GM12878 (cell line): ENCODE data around the gene DNASE2B. TPM values are rescaled to one million over a fixed set of nuclear protein-coding genes. Genes with fewer than 3 reads are reported as not detected.

Experiments used
- ATAC-seq: fragments of 200-7000 bp; cut with Tn5 transposase; 3 replicates; pipeline ENCODE4 v1.9.1; 2020; ENCODE audit warnings: mild to moderate bottlenecking, moderate library complexity
- BruUV-seq: library from RNA; stranded (reverse); fragments of 400-500 nt; replicated peaks from 2 replicates; lab custom pipeline; 2021; lab: Mats Ljungman, UMichigan
- CTCF ChIA-PET: fragments of 300-600 bp; sonication (Branson Sonifier 250); formaldehyde crosslinking; extraction: SDS; loops from one replicate; lab custom pipeline; 2021; ENCODE audit warnings: inconsistent platforms; lab: Yijun Ruan, JAX
- POLR2A ChIA-PET: fragments of 350-600 bp; formaldehyde crosslinking; extraction: SDS; loops from one replicate; lab custom pipeline; 2021; ENCODE audit warnings: inconsistent platforms; lab: Charles Lee
- RAD21 ChIA-PET: fragments of 300-600 bp; sonication (Branson Sonifier 250); formaldehyde crosslinking; loops from one replicate; lab custom pipeline; 2023; ENCODE audit warnings: antibody characterized with exemption; ENCODE audit not compliant: unreplicated experiment; lab: Charles Lee
- SMC1A ChIA-PET: fragments of 300-600 bp; sonication (Branson Sonifier 250); formaldehyde crosslinking; loops from one replicate; lab custom pipeline; 2023; ENCODE audit not compliant: unreplicated experiment, uncharacterized antibody; lab: Charles Lee
- DNase-seq: peaks from one replicate; pipeline ENCODE4 v3.0.0-alpha.2; 2011; ENCODE audit warnings: low read depth, low spot score
- FAIRE-seq: peaks from 3 replicates; lab custom pipeline; 2011; peaks lifted over from hg19 to GRCh38; lab: Jason Lieb, UNC
- H2AFZ ChIP-seq: 2 replicates; pipeline ENCODE4 v1.6.0; 2011; ENCODE audit warnings: low read depth, low read length, control low read depth; ENCODE audit not compliant: control insufficient read depth
- H3K27ac ChIP-seq: 2 replicates; pipeline ENCODE4 v1.5.1; 2011; ENCODE audit warnings: control low read depth; ENCODE audit not compliant: control insufficient read depth, insufficient read depth
- H3K27me3 ChIP-seq, 2 experiments: replicated peaks in 1 of 2; 2 replicates each; pipeline versions ENCODE4 v1.6.0 to v1.6.1; 2011; ENCODE audit warnings: low read length in 1 of 2; ENCODE audit not compliant: control insufficient read depth in 2 of 2, insufficient read depth in 2 of 2
- H3K36me3 ChIP-seq, 2 experiments: 2 replicates each; pipeline ENCODE4 v1.5.1; 2011; ENCODE audit warnings: low read length in 1 of 2; ENCODE audit not compliant: control insufficient read depth in 2 of 2, insufficient read depth in 2 of 2
- H3K4me1 ChIP-seq: 2 replicates; pipeline ENCODE4 v1.6.1; 2011; ENCODE audit warnings: mild to moderate bottlenecking, low read length, moderate library complexity, mixed read lengths; ENCODE audit not compliant: control insufficient read depth, insufficient read depth
- H3K4me2 ChIP-seq: 2 replicates; pipeline ENCODE4 v1.6.0; 2011; ENCODE audit warnings: control low read depth; ENCODE audit not compliant: control insufficient read depth, insufficient read depth
- H3K4me3 ChIP-seq: fragments of 200-600 bp; sonication (generic); 2 replicates; pipeline ENCODE4 v1.5.1; 2016
- H3K79me2 ChIP-seq: 2 replicates; pipeline ENCODE4 v1.6.0; 2011; ENCODE audit warnings: low read length; ENCODE audit not compliant: control insufficient read depth, insufficient read depth
- H3K9ac ChIP-seq: 2 replicates; pipeline ENCODE4 v1.8.0; 2011; ENCODE audit warnings: low read length, control low read depth, mixed read lengths; ENCODE audit not compliant: control insufficient read depth, insufficient read depth
- H3K9me3 ChIP-seq: replicated peaks from 3 replicates; pipeline ENCODE4 v1.5.1; 2011; ENCODE audit warnings: mild to moderate bottlenecking, low read length; ENCODE audit not compliant: control insufficient read depth, insufficient read depth
- H4K20me1 ChIP-seq: 2 replicates; pipeline ENCODE4 v1.6.0; 2011; ENCODE audit not compliant: control insufficient read depth, insufficient read depth
- CBX5 ChIP-seq: sonication (generic); IDR thresholded peaks from 2 replicates; pipeline ENCODE4 v1.6.1; 2016; ENCODE audit warnings: low read depth, moderate library complexity, mild to moderate bottlenecking, inconsistent platforms
- DPF2 ChIP-seq: fragments of 450-650 bp; IDR thresholded peaks from 2 replicates; pipeline ENCODE4 v1.6.1; 2017; ENCODE audit warnings: mild to moderate bottlenecking
- ZNF217 ChIP-seq: fragments of 450-650 bp; IDR thresholded peaks from 2 replicates; pipeline ENCODE4 v1.6.1; 2017; ENCODE audit warnings: antibody characterized with exemption, mild to moderate bottlenecking
- in situ Hi-C: fragments of 300-500 bp; cut with MboI; formaldehyde crosslinking; loops from 9 replicates; pipeline ENCODE4 v1.14.3; 2018; ENCODE audit warnings: mixed read lengths
- intact Hi-C: fragments of 100-400 bp; cut with micrococcal nuclease; formaldehyde crosslinking; loops from one replicate; pipeline ENCODE4 v1.14.2; 2022; ENCODE audit not compliant: unreplicated experiment
- polyA plus RNA-seq, 11 experiments: library from polyadenylated mRNA; depleted of rRNA in 4 of 11; unstranded in 6 of 11; stranded (reverse) in 5 of 11; fragments of >200 nt; fragmentation: Nextera tagmentation in 4 of 11; fragmentation: Illumina TruSeq in 1 of 11; extraction: Ambion mirVana in 4 of 11; extraction: Trizol in 1 of 11; gene quantifications; 1 replicate in 1 of 11; 2 replicates in 10 of 11; pipeline versions ENCODE4 v1.2.1 to v1.2.3, GENCODE V29; 2011 to 2016; ENCODE audit warnings: inconsistent platforms in 2 of 11, missing spikeins in 2 of 11, low read depth in 1 of 11
- total RNA-seq, 4 experiments: library from RNA; depleted of rRNA in 3 of 4; stranded (reverse); fragments of >200 nt in 3 of 4; fragmentation: Illumina TruSeq in 1 of 4; extraction: Trizol in 1 of 4; gene quantifications; 2 replicates each; pipeline versions ENCODE4 v1.2.1 to v1.2.3, GENCODE V29; 2013 to 2021
- TF ChIP-seq, protein P1 (sequence below): fragments of 450-650 bp; formaldehyde crosslinking; IDR thresholded peaks from 2 replicates; pipeline ENCODE4 v1.5.0; 2022; ENCODE audit warnings: mild to moderate bottlenecking, missing genetic modification characterization
- TF ChIP-seq, protein P2 (sequence below): IDR thresholded peaks from 2 replicates; pipeline ENCODE4 v1.6.1; 2012; ENCODE audit warnings: improper control_type of control experiment, low read depth, low read length; ENCODE audit not compliant: insufficient replicate concordance

The DNASE2B gene
- total and polyA plus RNA-seq, 10 of the 15 experiments (the other 5 are each of a cell fraction or from before 2014, with no cell fraction given), result not detected

DNA sequence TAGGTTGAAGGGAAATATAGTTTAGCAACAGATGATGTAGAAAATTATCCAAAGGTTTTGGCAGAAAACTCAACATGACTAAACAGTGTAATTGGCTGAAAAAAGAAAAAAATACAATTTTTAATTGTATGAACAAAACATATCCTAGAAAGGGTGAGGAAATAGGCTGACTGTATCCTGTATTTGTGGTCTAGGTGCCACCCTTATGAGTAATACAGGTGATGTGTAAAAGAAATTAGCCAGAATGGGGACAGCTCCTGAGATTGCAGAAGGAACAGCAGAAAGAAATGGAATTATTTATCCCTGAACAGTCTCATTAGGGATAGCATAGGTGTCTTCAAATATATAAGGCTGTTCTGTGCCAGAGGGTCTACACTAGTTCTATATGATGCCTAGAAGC, 24.6 kb downstream of the DNASE2B start:
- FAIRE-seq, result no peak
- CTCF ChIA-PET, result interaction anchor here (1.0 kb wide), 1 partner anchor 10 kb away, joined by 3 read pairs; no protein-coding TSS in a partner anchor
- no peaks in the 10 kb centered on the region for H3K79me2 ChIP-seq

More for the DNA sequence above, 24.6 kb downstream of the DNASE2B start:
- Histone ChIP-seq H3K4me3 (no peak overlapping the region), H3K9ac (no peak overlapping the region), H3K27me3 (no peaks in the 10 kb centered on the region), H3K9me3 (no peaks in the 10 kb centered on the region), H3K27ac (no peak overlapping the region), H3K4me2 (no peak overlapping the region), H3K4me1 (no peaks in the 10 kb centered on the region), H3K36me3 (no peaks in the 10 kb centered on the region), H2AFZ (no peak overlapping the region), H4K20me1 (no peaks in the 10 kb centered on the region)
- SMC1A ChIA-PET, result interaction anchor here (0.6 kb wide), 1 partner anchor 953 kb away, joined by 3 read pairs; no protein-coding TSS in a partner anchor
- ATAC-seq, result no peak
- TF ChIP-seq DPF2 (no peak), CBX5 (no peak), ZNF217 (no peak)
- TF ChIP-seq, protein P1, sequence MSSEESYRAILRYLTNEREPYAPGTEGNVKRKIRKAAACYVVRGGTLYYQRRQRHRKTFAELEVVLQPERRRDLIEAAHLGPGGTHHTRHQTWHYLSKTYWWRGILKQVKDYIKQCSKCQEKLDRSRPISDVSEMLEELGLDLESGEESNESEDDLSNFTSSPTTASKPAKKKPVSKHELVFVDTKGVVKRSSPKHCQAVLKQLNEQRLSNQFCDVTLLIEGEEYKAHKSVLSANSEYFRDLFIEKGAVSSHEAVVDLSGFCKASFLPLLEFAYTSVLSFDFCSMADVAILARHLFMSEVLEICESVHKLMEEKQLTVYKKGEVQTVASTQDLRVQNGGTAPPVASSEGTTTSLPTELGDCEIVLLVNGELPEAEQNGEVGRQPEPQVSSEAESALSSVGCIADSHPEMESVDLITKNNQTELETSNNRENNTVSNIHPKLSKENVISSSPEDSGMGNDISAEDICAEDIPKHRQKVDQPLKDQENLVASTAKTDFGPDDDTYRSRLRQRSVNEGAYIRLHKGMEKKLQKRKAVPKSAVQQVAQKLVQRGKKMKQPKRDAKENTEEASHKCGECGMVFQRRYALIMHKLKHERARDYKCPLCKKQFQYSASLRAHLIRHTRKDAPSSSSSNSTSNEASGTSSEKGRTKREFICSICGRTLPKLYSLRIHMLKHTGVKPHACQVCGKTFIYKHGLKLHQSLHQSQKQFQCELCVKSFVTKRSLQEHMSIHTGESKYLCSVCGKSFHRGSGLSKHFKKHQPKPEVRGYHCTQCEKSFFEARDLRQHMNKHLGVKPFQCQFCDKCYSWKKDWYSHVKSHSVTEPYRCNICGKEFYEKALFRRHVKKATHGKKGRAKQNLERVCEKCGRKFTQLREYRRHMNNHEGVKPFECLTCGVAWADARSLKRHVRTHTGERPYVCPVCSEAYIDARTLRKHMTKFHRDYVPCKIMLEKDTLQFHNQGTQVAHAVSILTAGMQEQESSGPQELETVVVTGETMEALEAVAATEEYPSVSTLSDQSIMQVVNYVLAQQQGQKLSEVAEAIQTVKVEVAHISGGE (CRISPR knock-in tag), result no peak
- TF ChIP-seq, protein P2, sequence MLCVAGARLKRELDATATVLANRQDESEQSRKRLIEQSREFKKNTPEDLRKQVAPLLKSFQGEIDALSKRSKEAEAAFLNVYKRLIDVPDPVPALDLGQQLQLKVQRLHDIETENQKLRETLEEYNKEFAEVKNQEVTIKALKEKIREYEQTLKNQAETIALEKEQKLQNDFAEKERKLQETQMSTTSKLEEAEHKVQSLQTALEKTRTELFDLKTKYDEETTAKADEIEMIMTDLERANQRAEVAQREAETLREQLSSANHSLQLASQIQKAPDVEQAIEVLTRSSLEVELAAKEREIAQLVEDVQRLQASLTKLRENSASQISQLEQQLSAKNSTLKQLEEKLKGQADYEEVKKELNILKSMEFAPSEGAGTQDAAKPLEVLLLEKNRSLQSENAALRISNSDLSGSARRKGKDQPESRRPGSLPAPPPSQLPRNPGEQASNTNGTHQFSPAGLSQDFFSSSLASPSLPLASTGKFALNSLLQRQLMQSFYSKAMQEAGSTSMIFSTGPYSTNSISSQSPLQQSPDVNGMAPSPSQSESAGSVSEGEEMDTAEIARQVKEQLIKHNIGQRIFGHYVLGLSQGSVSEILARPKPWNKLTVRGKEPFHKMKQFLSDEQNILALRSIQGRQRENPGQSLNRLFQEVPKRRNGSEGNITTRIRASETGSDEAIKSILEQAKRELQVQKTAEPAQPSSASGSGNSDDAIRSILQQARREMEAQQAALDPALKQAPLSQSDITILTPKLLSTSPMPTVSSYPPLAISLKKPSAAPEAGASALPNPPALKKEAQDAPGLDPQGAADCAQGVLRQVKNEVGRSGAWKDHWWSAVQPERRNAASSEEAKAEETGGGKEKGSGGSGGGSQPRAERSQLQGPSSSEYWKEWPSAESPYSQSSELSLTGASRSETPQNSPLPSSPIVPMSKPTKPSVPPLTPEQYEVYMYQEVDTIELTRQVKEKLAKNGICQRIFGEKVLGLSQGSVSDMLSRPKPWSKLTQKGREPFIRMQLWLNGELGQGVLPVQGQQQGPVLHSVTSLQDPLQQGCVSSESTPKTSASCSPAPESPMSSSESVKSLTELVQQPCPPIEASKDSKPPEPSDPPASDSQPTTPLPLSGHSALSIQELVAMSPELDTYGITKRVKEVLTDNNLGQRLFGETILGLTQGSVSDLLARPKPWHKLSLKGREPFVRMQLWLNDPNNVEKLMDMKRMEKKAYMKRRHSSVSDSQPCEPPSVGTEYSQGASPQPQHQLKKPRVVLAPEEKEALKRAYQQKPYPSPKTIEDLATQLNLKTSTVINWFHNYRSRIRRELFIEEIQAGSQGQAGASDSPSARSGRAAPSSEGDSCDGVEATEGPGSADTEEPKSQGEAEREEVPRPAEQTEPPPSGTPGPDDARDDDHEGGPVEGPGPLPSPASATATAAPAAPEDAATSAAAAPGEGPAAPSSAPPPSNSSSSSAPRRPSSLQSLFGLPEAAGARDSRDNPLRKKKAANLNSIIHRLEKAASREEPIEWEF, result no peak
- in situ Hi-C loops, result no loop called here
- intact Hi-C loops, result no loop called here
- DNase-seq, result no peak
- POLR2A ChIA-PET, result no interaction called here
- no TSS peak for BruUV-seq
- RAD21 ChIA-PET, result no interaction called here
